HG03025 (cell line): ENCODE results near the gene EXOC6B.

Source experiments
- ATAC-seq: cut with Tn5 transposase; IDR thresholded peaks from one replicate; pipeline ENCODE4 v1.9.1; 2021; ENCODE audit warnings: mild to moderate bottlenecking, moderate library complexity; ENCODE audit not compliant: unreplicated experiment, low FRiP score

The EXOC6B gene

DNA sequence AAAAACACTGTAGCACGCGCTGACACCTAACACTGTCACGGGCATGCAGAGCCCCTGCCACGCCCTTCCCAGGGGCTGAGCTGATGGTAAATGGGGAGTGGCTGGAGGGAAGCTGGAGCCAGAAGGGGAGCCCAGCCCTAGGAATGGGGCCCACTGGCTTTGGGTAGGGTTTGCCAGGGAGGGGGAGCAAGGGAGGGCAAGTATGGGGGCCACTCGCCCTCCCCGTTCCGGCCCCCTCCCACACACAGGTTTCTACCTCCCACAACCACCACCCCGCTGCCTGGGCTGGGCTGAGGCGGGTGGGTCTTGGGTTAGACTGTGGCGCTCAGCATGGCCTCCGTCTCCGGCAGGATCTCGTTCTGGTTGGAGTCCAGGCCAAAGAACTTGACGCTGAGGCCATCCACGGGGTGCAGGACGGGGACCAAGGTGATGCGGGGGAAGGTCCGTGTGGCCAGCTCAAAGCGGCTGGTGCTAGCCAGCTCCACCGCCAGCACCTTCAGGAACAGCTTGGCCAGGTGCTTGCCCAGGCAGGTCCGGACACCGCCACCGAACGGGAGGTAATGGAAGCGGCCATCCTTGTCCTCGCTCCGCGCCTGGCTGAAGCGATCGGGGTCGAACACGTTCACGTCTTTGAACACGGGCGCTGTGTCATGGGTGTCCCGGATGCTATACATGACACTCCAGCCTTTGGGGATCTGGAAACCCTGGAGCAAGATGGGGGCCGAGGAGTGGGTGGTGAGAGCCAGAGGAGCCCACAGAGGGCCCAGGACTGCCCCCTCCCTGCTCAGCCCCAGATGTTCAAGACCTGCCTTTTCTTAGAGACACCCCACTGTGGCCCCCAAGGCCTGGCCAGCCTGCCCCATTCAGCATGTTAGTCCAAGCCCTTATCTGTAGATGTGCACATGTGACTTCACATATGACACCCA is 693.7 kb downstream of the EXOC6B start:
- no peak for ATAC-seq

DNA sequence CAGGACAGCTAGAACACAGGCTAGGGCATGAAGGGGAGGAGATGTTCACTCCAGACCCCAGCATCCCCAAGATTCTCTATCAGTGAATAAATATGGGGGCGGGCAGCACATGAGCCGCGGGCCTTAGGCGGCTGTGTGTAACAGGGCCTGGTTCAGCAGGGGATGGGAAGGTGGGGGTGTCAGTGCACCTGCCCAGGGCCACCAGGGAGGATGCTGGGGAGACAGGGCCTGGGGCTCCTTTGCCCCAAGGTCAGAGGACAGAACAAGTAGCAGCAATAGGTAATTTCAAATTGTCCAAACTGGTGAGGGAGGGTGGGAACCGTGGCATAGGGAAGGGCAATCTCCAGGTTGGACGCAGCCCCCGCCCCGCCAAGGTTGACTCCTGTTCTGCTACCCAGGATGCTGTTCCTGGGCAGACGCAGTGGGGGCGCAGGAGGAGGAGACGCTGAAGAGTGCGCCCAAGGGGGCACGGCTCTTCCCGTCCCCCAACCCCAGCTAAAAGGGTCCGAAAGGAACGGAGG is 694.4 kb downstream of the EXOC6B start:
- ATAC-seq: no peak

GRCh38 chr2:72130659-72131360 is 695.0 kb downstream of the EXOC6B start:
- no peak for ATAC-seq

DNA sequence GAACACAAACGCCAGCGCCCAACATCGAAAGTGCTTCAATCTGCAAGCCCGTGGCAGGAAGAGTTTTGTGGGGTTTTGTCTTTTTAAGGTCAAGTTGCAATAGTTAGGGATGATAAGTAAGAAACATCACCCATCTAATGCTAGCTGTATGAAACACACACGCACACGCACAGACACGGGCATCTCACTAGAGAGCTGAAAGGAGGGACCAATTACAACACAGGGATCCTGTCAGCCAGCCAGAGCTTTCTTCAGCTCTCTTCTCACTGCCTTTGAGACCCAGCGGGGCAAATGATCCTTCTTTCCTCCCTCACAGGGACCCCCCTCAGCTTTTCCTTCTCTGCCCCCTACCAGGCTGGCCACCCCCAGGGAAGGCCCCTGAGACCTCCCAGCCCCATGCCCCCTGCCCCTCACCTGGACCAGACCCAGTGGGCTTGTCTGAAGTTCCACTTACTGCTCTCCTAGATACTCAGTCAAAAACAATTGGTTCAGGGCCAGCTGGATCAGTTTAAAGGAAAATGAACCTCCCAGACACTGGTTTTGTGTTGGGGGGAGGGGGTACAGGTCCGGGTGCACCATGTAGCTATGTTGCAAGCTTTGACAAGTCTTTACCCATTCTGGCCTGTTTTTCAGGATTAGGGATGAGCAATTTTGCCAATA is 696.0 kb downstream of the EXOC6B start:
- no peak for ATAC-seq

DNA sequence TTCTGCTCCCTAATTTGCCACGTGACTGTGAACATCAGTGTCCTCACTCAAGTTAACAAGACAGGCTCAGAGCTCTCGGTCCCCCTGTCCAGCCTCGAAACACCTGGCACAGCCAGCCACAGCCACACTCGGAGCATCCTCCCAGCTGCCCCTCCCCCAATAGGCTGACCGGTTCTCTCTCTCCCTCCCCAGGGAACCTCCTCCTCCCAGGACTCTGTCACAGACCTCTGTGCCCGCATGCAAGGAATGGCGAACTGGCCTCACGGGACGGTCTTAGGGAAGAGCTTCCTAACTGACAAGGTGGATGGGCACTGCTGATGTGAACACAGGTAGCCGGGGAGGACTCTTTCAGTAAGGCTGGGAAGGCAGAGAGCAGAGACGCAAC is 697.0 kb downstream of the EXOC6B start:
- ATAC-seq: no peak

- ATAC-seq: no peak
Observed at GRCh38 chr2:72128059-72128842, 697.6 kb downstream of the EXOC6B start.

GRCh38 chr2:72127401-72128058 is 698.3 kb downstream of the EXOC6B start:
- no peak for ATAC-seq

DNA sequence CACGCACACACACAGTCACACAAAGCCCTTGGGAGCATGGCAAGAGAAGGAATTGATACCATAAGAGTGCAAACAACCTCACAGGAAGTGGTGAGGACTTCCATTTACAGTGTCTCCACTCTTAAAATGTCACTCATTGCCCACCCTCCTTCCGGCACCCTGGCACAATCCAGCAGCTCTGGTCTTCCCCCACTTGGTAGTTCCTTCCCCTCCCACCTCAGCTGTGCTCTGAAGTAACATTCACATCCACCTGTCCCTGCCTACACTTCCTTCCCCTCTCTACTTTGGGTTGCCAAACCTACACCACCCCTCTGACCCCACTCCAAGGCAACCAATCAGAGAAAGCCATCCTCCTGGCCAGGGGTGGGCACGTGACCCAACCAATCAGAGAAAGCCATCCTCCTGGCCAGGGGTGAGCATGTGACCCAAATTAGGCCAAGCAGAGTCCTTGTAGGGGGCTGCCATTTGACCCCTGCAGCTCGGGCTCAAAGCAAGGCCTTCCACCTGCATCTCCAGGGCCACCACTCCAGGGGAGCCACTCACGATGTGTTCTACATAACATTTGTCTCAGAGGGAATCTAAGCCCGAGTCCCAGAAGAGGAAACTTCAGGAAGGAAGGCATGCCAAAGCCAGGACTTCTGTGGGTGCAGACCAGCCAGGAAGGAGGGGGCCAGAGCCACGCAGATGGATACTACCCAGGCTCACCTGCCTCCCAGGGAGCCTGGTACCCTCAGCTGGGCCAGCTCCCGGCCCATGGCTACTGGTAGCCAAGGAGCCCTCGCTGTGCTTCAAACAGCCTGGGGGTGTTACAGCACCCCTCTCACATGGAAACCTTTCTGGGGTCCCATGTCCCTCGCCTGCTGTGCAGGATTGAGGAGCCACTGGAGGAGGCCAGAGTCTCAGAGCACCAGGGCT is 699.4 kb downstream of the EXOC6B start:
- ATAC-seq: no peak
